H9 (cell line): Measurements from ENCODE around the gene PRDM1. TPM values are rescaled to one million over a fixed set of nuclear protein-coding genes. Genes with fewer than 3 reads are reported as not detected.

Experiments
- DNase-seq: peaks from one replicate; pipeline ENCODE4 v3.0.0-alpha.2; 2017
- H2AFZ ChIP-seq: one replicate; pipeline ENCODE4 v1.6.1; 2013; ENCODE audit warnings: mild to moderate bottlenecking, low read length, control low read depth, moderate library complexity
- H2AK5ac ChIP-seq: 2 replicates; pipeline ENCODE4 v1.6.1; 2013; ENCODE audit warnings: low read length, control low read depth, mixed read lengths; ENCODE audit not compliant: insufficient read length
- H2BK120ac ChIP-seq: one replicate; pipeline ENCODE4 v1.6.1; 2013; ENCODE audit warnings: low read depth, mild to moderate bottlenecking, low read length, control low read depth, inconsistent platforms; ENCODE audit not compliant: poor library complexity, severe bottlenecking
- H2BK12ac ChIP-seq: 2 replicates; pipeline ENCODE4 v1.6.1; 2013; ENCODE audit warnings: low read length, control low read depth, mixed read lengths, low read depth; ENCODE audit not compliant: insufficient read length
- H2BK15ac ChIP-seq: 2 replicates; pipeline ENCODE4 v1.6.1; 2013; ENCODE audit warnings: low read depth, low read length, control low read depth
- H2BK20ac ChIP-seq: one replicate; pipeline ENCODE4 v1.6.1; 2013; ENCODE audit warnings: low read depth, mild to moderate bottlenecking, low read length, control low read depth, inconsistent platforms; ENCODE audit not compliant: poor library complexity, severe bottlenecking
- H2BK5ac ChIP-seq: 2 replicates; pipeline ENCODE4 v1.6.1; 2013; ENCODE audit warnings: low read length, control low read depth, mixed read lengths; ENCODE audit not compliant: insufficient read length
- H3K14ac ChIP-seq: 2 replicates; pipeline ENCODE4 v1.6.1; 2013; ENCODE audit warnings: low read length, control low read depth; ENCODE audit not compliant: insufficient read depth
- H3K18ac ChIP-seq: 2 replicates; pipeline ENCODE4 v1.6.1; 2013; ENCODE audit warnings: low read depth, mild to moderate bottlenecking, mixed read lengths, low read length, control low read depth; ENCODE audit not compliant: insufficient read length
- H3K23ac ChIP-seq: 2 replicates; pipeline ENCODE4 v1.6.1; 2013; ENCODE audit warnings: low read length, control low read depth, mixed read lengths, low read depth; ENCODE audit not compliant: insufficient read length
- H3K23me2 ChIP-seq: 2 replicates; pipeline ENCODE4 v1.6.1; 2013; ENCODE audit warnings: low read depth, mild to moderate bottlenecking, mixed read lengths, low read length, control low read depth; ENCODE audit not compliant: insufficient read length, poor library complexity, severe bottlenecking
- H3K27ac ChIP-seq: 2 replicates; pipeline ENCODE4 v1.5.1; 2013; ENCODE audit warnings: low read length, control low read depth, mixed read lengths, low read depth; ENCODE audit not compliant: insufficient read length
- H3K27me3 ChIP-seq: 2 replicates; pipeline ENCODE4 v1.6.1; 2013; ENCODE audit warnings: low read length, control low read depth, inconsistent platforms; ENCODE audit not compliant: insufficient read depth
- H3K4ac ChIP-seq: 2 replicates; pipeline ENCODE4 v1.6.1; 2013; ENCODE audit warnings: low read depth, mild to moderate bottlenecking, control low read depth, inconsistent platforms, low read length, moderate library complexity
- H3K4me1 ChIP-seq: 2 replicates; pipeline ENCODE4 v1.6.1; 2013; ENCODE audit warnings: low read length, control low read depth, inconsistent platforms; ENCODE audit not compliant: insufficient read depth
- H3K4me2 ChIP-seq: 2 replicates; pipeline ENCODE4 v1.6.1; 2013; ENCODE audit warnings: low read length, control low read depth, mixed read lengths; ENCODE audit not compliant: insufficient read length, insufficient read depth
- H3K56ac ChIP-seq: 2 replicates; pipeline ENCODE4 v1.6.1; 2013; ENCODE audit warnings: low read depth, mild to moderate bottlenecking, mixed read lengths, low read length, control low read depth; ENCODE audit not compliant: insufficient read length
- H3K79me1 ChIP-seq: 2 replicates; pipeline ENCODE4 v1.6.1; 2013; ENCODE audit warnings: low read depth, mild to moderate bottlenecking, moderate library complexity, low read length, control low read depth, inconsistent platforms; ENCODE audit not compliant: insufficient read depth, poor library complexity, severe bottlenecking
- H3K79me2 ChIP-seq: 2 replicates; pipeline ENCODE4 v1.6.1; 2013; ENCODE audit warnings: low read length, control low read depth, inconsistent platforms; ENCODE audit not compliant: insufficient read depth
- H3K9ac ChIP-seq: 2 replicates; pipeline ENCODE4 v1.6.1; 2013; ENCODE audit warnings: low read length, control low read depth, mixed read lengths; ENCODE audit not compliant: insufficient read length; ENCODE audit errors: extremely low read depth
- H3K9me3 ChIP-seq: one replicate; pipeline ENCODE4 v1.6.1; 2013; ENCODE audit warnings: low read depth, low read length, inconsistent platforms; ENCODE audit not compliant: control insufficient read depth
- H3T11ph ChIP-seq: one replicate; pipeline ENCODE4 v1.6.1; 2013; ENCODE audit warnings: mild to moderate bottlenecking, low read length, control low read depth, inconsistent platforms
- H4K20me1 ChIP-seq: one replicate; pipeline ENCODE4 v1.6.1; 2013; ENCODE audit not compliant: control insufficient read depth, insufficient read length, insufficient read depth
- H4K5ac ChIP-seq: 2 replicates; pipeline ENCODE4 v1.6.1; 2013; ENCODE audit warnings: low read depth, mild to moderate bottlenecking, mixed read lengths, low read length, control low read depth; ENCODE audit not compliant: insufficient read length
- H4K8ac ChIP-seq: replicated peaks from 2 replicates; pipeline ENCODE4 v1.6.1; 2013; ENCODE audit warnings: low read length, control low read depth, mixed read lengths, low read depth; ENCODE audit not compliant: insufficient read length
- H4K91ac ChIP-seq: 2 replicates; pipeline ENCODE4 v1.6.1; 2013; ENCODE audit warnings: low read depth, mild to moderate bottlenecking, moderate library complexity, mixed read lengths, low read length, control low read depth; ENCODE audit not compliant: insufficient read length
- H3K27ac Mint-ChIP-seq, 3 experiments: 2 replicates in 2 of 3; 3 replicates in 1 of 3; pipeline ENCODE4 v1.8.0; 2020 to 2021; ENCODE audit warnings: mixed read lengths in 3 of 3, mild to moderate bottlenecking in 1 of 3, moderate library complexity in 1 of 3
- H3K27me3 Mint-ChIP-seq: 2 replicates; pipeline ENCODE4 v1.8.0; 2021; ENCODE audit warnings: low read depth, mild to moderate bottlenecking, moderate library complexity, mixed read lengths
- H3K36me3 Mint-ChIP-seq, 3 experiments: 2 replicates in 2 of 3; 3 replicates in 1 of 3; pipeline ENCODE4 v1.8.0; 2020 to 2021; ENCODE audit warnings: low read depth in 3 of 3, mixed read lengths in 3 of 3; ENCODE audit not compliant: insufficient read depth in 1 of 3
- H3K4me1 Mint-ChIP-seq, 2 experiments: 2 replicates each; pipeline ENCODE4 v1.8.0; 2020; ENCODE audit warnings: mixed read lengths in 2 of 2
- H3K4me3 Mint-ChIP-seq, 2 experiments: 2 replicates in 1 of 2; 3 replicates in 1 of 2; pipeline ENCODE4 v1.8.0; 2020 to 2021; ENCODE audit warnings: mild to moderate bottlenecking in 2 of 2, mixed read lengths in 2 of 2, moderate library complexity in 1 of 2
- H3K9me3 Mint-ChIP-seq, 2 experiments: 2 replicates in 1 of 2; 3 replicates in 1 of 2; pipeline ENCODE4 v1.8.0; 2020; ENCODE audit warnings: mild to moderate bottlenecking in 2 of 2, mixed read lengths in 2 of 2, moderate library complexity in 1 of 2
- CTCF ChIP-seq: fragments of 200-600 bp; sonication (generic); conservative IDR thresholded peaks from 3 replicates; pipeline ENCODE4 v1.8.0; 2021; ENCODE audit warnings: antibody characterized with exemption, mild to moderate bottlenecking
- WGBS: extraction: QIAGEN DNeasy Blood & Tissue Kit; methylation state at CpG from one replicate; pipeline ENCODE4 v1.1.7; 2013; ENCODE audit warnings: missing lambda C conversion rate, low lambda C conversion rate, mixed read lengths; ENCODE audit not compliant: insufficient read length; ENCODE audit errors: extremely low coverage; 5-methylcytosine and 5-hydroxymethylcytosine counted together
- total RNA-seq: library from RNA; stranded (reverse); gene quantifications from 2 replicates; pipeline ENCODE4 v1.2.1, GENCODE V29; 2021

PRDM1 gene
- total RNA-seq, 1 experiment from 2014 or later: 2.9 TPM

- no peaks in the 10 kb centered on the region for H3K4me1 ChIP-seq
- no peak overlapping the region for H3K23ac ChIP-seq
- Mint-ChIP-seq H3K9me3 (no peaks in the 10 kb centered on the region), H3K27me3 (no peaks in the 10 kb centered on the region), H3K4me1 (peaks cover 0 to 10% of the 10 kb centered on the region in 2 experiments; a peak in 1 of 4 replicates), H3K27ac (no peak overlapping the region), H3K36me3 (peaks cover 0 to 12% (median 0%) of the 10 kb centered on the region in 3 experiments; a peak in 2 of 7 replicates), H3K4me3 (no peak overlapping the region)
- H2AK5ac ChIP-seq: no peak overlapping the region
- no peak overlapping the region for H2BK12ac ChIP-seq
- H4K5ac ChIP-seq: no peak overlapping the region
- no peak overlapping the region for H3K9ac ChIP-seq
- H3K23me2 ChIP-seq: no peaks in the 10 kb centered on the region
- no peaks in the 10 kb centered on the region for H3K79me1 ChIP-seq
- WGBS: no CpG with 5 or more reads among the region's 12 CpGs
- no peak for DNase-seq
- H3K18ac ChIP-seq: no peak overlapping the region
- no peak overlapping the region for H3K14ac ChIP-seq
- H3K4ac ChIP-seq: no peak overlapping the region
- no peaks in the 10 kb centered on the region for H4K20me1 ChIP-seq
- no peak overlapping the region for H3T11ph ChIP-seq
- no peaks in the 10 kb centered on the region for H3K27me3 ChIP-seq
- no peaks in the 10 kb centered on the region for H3K79me2 ChIP-seq
- no peak overlapping the region for H3K4me2 ChIP-seq
- no peak overlapping the region for H4K8ac ChIP-seq
- TF ChIP-seq CTCF: no peak
- H3K9me3 ChIP-seq: no peaks in the 10 kb centered on the region
- no peak overlapping the region for H2BK20ac ChIP-seq
- H2BK120ac ChIP-seq: no peak overlapping the region
- H4K91ac ChIP-seq: no peak overlapping the region
- no peak overlapping the region for H2AFZ ChIP-seq
- no peak overlapping the region for H3K27ac ChIP-seq
- no peak overlapping the region for H2BK15ac ChIP-seq
- H2BK5ac ChIP-seq: no peak overlapping the region
- no peak overlapping the region for H3K56ac ChIP-seq
Observed at GRCh38 chr6:106106276-106107042, 20.3 kb downstream of the PRDM1 start.
